GM19397 (cell line): ENCODE measurements around the gene BABAM2.
"Not testable (repeated sequence)": the region's sequence is repeated elsewhere in the genome, so short reads cannot be mapped to it uniquely, and the experiment has no call there.

Experiments used
- ATAC-seq: cut with Tn5 transposase; IDR thresholded peaks from one replicate; pipeline ENCODE4 v1.9.1; 2021; ENCODE audit warnings: mild to moderate bottlenecking, moderate library complexity; ENCODE audit not compliant: unreplicated experiment

BABAM2 gene

GRCh38 chr2:27890146-27890923 is at the start of gene BABAM2, which contains the start of gene RBKS:
Gene BABAM2, plus strand, starts transcription at chr2:27890729. Its CDS starts 3,828 bp downstream, at chr2:27894557.
Gene RBKS, minus strand, starts transcription at chr2:27890387. Its CDS starts 42 bp downstream, at chr2:27890345.
- peak; percentile 79 for ATAC-seq

GRCh38 chr2:27842894-27843293 is 47.6 kb upstream of the BABAM2 start:
- ATAC-seq: no peak

GRCh38 chr2:27843992-27844391 is 46.5 kb upstream of the BABAM2 start:
- no peak for ATAC-seq

GRCh38 chr2:27844821-27845255 is 45.7 kb upstream of the BABAM2 start:
- no peak for ATAC-seq

GRCh38 chr2:27847333-27847732 is 43.2 kb upstream of the BABAM2 start:
- no peak for ATAC-seq

GRCh38 chr2:27849558-27850205 is 40.8 kb upstream of the BABAM2 start:
- no peak for ATAC-seq

- ATAC-seq: no peak
Measured at GRCh38 chr2:27852691-27853090, 37.8 kb upstream of the BABAM2 start.

- ATAC-seq: no peak
Measured at GRCh38 chr2:27854229-27854862, 36.2 kb upstream of the BABAM2 start.

- no peak for ATAC-seq
Measured at GRCh38 chr2:27855476-27855875, 35.1 kb upstream of the BABAM2 start.

GRCh38 chr2:27856386-27856785 is 34.1 kb upstream of the BABAM2 start:
- ATAC-seq: no peak

GRCh38 chr2:27856956-27857355 is 33.6 kb upstream of the BABAM2 start:
- no peak for ATAC-seq

GRCh38 chr2:27857417-27858172 is 32.9 kb upstream of the BABAM2 start:
- no peak for ATAC-seq

- ATAC-seq: no peak
Measured at GRCh38 chr2:27860111-27860510, 30.4 kb upstream of the BABAM2 start.

GRCh38 chr2:27863146-27863545 is 27.4 kb upstream of the BABAM2 start:
- ATAC-seq: no peak

GRCh38 chr2:27863955-27864354 is 26.6 kb upstream of the BABAM2 start:
- ATAC-seq: not testable (repeated sequence)

GRCh38 chr2:27866237-27866636 is 24.3 kb upstream of the BABAM2 start:
- ATAC-seq: no peak

GRCh38 chr2:27869763-27870162 is 20.8 kb upstream of the BABAM2 start:
- ATAC-seq: no peak

- no peak for ATAC-seq
Measured at GRCh38 chr2:27870724-27871123, 19.8 kb upstream of the BABAM2 start.

- no peak for ATAC-seq
Measured at GRCh38 chr2:27871802-27872201, 18.7 kb upstream of the BABAM2 start.

GRCh38 chr2:27873091-27873490 is 17.4 kb upstream of the BABAM2 start:
- no peak for ATAC-seq
